ENCODE results near the gene SELENOV.

The SELENOV gene

DNA sequence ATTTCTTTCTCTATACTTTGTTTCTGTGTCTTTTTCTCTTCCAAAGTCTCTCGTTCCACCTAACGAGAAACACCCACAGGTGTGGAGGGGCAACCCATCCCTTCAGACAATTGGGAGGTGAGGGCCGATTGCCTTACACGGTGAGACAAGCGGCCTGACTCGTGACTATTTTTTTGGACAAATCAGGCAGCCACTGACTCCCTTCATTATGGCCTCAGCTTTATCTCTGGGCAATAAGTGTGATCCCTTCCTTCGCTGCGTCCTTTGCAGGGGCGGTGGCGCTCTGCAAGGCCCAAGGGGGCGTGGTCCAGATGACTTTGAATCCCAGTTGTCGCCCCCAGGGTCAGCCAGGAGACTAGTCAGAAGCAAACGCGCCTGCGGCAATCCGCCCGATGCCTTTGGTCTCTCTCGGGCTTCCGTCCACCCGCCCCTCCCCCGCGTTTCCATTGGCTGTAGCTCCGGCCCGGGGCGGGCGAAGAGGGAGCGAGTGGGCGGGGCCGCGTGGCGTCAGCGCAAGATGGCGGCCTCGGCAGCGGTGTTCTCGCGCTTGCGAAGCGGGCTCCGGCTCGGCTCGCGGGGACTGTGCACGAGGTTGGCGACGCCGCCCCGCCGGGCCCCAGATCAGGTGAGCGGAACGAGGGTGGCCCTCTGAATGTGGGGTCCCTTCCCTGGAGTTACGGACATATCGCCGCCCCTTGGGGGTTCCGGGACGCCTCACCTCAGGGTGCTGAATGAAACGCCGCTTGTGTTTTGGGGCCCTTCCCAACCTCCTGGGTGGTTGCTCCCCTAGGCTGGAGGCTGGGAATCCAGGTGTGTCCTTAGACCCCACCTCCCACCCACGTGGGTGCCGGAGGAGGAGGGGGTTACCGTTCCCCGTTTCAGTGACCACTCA, 34.4 kb upstream of the SELENOV start, which contains the start of gene TIMM50:
TIMM50 (plus strand) TSS at position 502 of the 892 bp plus-strand sequence; CDS start at position 518, 16 bp downstream.
- Mint-ChIP-seq H3K4me1 (peaks cover 25% of the 10 kb centered on the region), H3K9me3 (no peaks in the 10 kb centered on the region), H3K27me3 (no peaks in the 10 kb centered on the region), H3K4me3 (peak within 1 kb of the TSS; percentile 92), H3K36me3 (ENCODE audit: low read depth) (peaks cover 26% of the 10 kb centered on the region), H3K27ac (peak within 1 kb of the TSS; percentile 91)
- DNase-seq = peak; percentile 99
- ATAC-seq = peak; percentile 93

DNA sequence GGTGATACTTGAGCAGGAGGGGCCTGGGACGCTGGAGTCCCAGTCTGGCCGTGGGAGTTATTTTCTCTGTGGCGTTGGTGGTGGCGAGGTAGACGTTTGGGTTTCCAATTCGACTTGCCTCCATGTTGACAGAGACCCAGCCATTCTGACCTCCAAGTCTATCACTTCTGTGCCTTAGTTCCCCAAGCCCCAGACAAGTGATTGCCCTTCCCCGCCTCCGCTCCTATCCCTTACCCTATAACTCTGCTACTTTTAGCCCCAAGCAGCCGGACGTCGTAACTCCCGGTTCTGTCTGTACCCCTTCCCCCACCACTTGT, 33.8 kb upstream of the SELENOV start:
- H3K4me3 Mint-ChIP-seq = peak overlapping the region; percentile 92
- H3K36me3 Mint-ChIP-seq (ENCODE audit: low read depth) = peaks cover 26% of the 10 kb centered on the region
- H3K27ac Mint-ChIP-seq = peak overlapping the region; percentile 91
- ATAC-seq (no peak), DNase-seq (no peak)
- H3K27me3 Mint-ChIP-seq = no peaks in the 10 kb centered on the region
- no peaks in the 10 kb centered on the region for H3K9me3 Mint-ChIP-seq
- H3K4me1 Mint-ChIP-seq = peaks cover 25% of the 10 kb centered on the region

DNA sequence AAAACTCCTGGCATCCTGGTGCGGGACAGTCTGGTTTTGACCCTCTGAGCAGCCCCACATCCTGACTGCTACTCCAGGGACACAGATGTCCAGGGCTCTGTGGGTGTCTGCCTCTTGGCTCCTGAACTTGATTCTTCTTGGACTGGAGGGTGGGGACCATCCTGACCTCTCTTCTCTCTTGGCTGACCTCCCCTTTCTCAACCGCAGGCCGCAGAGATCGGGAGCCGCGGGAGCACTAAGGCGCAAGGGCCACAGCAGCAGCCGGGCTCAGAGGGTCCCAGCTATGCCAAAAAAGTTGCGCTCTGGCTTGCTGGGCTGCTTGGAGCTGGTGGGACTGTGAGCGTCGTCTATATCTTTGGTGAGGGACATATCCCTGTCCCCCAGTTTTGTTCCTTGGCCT, 33.3 kb upstream of the SELENOV start:
- Mint-ChIP-seq H3K4me3 (peak overlapping the region; percentile 92), H3K4me1 (peaks cover 25% of the 10 kb centered on the region), H3K36me3 (ENCODE audit: low read depth) (peaks cover 28% of the 10 kb centered on the region), H3K27me3 (no peaks in the 10 kb centered on the region), H3K9me3 (no peaks in the 10 kb centered on the region), H3K27ac (peak overlapping the region; percentile 91)
- no peak for ATAC-seq
- no peak for DNase-seq

DNA sequence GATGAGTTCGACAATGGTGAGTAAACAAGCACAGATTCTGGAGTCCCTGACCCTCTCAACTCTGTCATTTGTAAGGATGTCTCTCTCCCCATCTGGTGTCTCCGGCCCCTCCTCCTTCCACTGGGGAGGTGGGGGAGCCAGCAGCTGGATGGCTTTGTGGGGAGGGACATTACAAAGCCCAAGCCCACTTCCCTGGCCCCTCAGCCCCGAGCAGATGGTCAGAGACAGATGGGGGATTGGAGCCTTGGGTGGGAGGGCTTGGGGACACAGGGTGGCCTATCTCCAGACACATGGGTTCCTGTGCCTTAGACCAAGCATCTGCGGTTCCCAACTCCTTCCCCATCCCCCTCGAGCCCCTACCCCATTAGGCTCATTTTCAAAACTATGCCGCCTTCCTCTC, 31.8 kb upstream of the SELENOV start:
- peaks cover 28% of the 10 kb centered on the region for H3K36me3 Mint-ChIP-seq (ENCODE audit: low read depth)
- ATAC-seq = no peak
- H3K4me3 Mint-ChIP-seq = peak overlapping the region; percentile 42
- no peaks in the 10 kb centered on the region for H3K27me3 Mint-ChIP-seq
- DNase-seq = no peak
- no peak overlapping the region for H3K27ac Mint-ChIP-seq
- peaks cover 25% of the 10 kb centered on the region for H3K4me1 Mint-ChIP-seq
- H3K9me3 Mint-ChIP-seq = no peaks in the 10 kb centered on the region

DNA sequence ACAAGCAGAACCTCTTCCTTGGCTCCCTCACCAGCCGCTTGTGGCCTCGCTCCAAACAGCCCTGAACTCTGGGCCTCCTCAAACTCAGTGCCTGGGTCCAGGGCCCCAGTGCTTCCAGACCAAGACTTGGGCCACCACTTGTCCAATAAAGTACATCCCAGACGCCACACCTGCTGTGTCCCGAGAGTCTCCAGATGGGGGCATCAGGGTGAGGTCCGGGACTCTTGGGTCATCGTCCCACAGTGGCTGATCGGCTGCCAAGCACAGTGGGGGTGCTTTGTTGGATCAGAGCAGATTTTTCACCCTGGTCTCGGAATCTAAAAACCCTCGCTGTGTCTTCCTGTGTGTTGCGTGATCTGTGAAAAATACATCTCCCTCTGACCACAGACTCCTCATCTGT, 25.2 kb upstream of the SELENOV start:
- H3K4me1 Mint-ChIP-seq = no peaks in the 10 kb centered on the region
- ATAC-seq (no peak), DNase-seq (no peak)
- H3K9me3 Mint-ChIP-seq = no peaks in the 10 kb centered on the region
- no peak overlapping the region for H3K27ac Mint-ChIP-seq
- peaks cover 25% of the 10 kb centered on the region for H3K36me3 Mint-ChIP-seq (ENCODE audit: low read depth)
- H3K27me3 Mint-ChIP-seq = no peaks in the 10 kb centered on the region
- no peak overlapping the region for H3K4me3 Mint-ChIP-seq

DNA sequence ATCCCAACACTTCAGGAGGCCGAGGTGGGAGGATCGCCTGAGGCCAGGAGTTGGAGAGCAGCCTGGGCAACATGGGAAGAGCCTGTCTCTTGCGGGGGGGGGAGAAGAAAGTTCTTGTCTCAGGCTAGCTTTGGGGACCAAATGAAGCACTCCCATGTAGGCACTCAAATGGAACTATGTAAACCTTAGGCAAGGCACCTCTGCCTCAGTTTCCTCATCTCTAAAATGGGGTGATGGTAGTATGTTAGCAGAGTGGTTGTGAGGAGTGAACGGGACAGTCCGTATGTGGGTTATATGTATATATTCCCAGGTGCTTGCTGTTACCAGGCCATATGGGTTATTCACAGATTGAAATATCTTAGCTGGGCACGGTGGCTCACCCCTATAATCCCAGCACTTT, 22.7 kb upstream of the SELENOV start:
- H3K4me3 Mint-ChIP-seq = no peak overlapping the region
- DNase-seq (no peak), ATAC-seq (no peak)
- H3K9me3 Mint-ChIP-seq = no peaks in the 10 kb centered on the region
- H3K36me3 Mint-ChIP-seq (ENCODE audit: low read depth) = peaks cover 14% of the 10 kb centered on the region
- no peak overlapping the region for H3K27ac Mint-ChIP-seq
- H3K4me1 Mint-ChIP-seq = no peaks in the 10 kb centered on the region
- peaks cover 6% of the 10 kb centered on the region for H3K27me3 Mint-ChIP-seq

DNA sequence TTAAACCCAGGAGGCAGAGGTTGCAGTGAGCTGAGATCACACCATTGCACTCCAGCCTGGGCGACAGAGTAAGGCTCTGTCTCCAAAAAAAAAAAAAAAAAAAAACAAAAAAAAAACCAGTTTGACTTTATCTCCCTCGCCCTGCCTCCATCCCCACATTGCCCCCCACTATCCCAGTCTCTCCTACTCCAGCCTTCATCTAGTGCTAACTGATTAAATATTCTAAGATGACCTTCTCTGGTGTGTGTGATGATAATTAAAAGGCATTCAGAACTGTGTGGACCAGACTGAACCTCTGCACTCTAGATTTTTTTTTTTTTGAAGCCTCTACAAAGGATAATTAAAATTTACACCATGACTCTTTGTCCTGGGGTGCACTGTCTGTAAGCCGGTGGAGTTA, 22.2 kb upstream of the SELENOV start:
- Mint-ChIP-seq H3K36me3 (ENCODE audit: low read depth) (peaks cover 14% of the 10 kb centered on the region), H3K27ac (no peak overlapping the region), H3K9me3 (no peaks in the 10 kb centered on the region), H3K4me3 (no peak overlapping the region), H3K27me3 (peaks cover 7% of the 10 kb centered on the region), H3K4me1 (no peaks in the 10 kb centered on the region)
- DNase-seq (no peak), ATAC-seq (no peak)

DNA sequence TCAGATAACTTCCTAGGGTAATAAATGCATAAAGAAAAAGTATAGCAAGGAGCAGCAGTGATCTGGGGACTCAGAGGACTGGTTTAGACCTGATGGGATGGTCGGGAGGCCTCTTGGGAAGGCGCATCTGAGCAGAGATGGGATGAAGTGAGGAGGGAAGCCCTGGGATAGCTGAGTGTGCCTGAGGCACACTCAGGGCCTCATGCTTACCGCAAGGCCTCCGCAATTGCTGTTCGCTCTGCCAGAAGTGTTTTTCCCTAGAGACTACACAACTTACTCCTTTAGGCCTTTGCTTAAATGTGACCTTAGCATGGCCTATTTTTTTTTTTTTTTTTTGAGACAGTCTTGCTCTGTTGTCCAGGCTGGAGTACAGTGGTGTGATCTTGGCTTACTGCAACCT, 20.3 kb upstream of the SELENOV start:
- Mint-ChIP-seq H3K4me1 (peaks cover 14% of the 10 kb centered on the region), H3K27ac (no peak overlapping the region), H3K27me3 (peaks cover 21% of the 10 kb centered on the region), H3K4me3 (no peak overlapping the region), H3K36me3 (ENCODE audit: low read depth) (peaks cover 5% of the 10 kb centered on the region), H3K9me3 (no peaks in the 10 kb centered on the region)
- DNase-seq = no peak
- ATAC-seq = no peak

DNA sequence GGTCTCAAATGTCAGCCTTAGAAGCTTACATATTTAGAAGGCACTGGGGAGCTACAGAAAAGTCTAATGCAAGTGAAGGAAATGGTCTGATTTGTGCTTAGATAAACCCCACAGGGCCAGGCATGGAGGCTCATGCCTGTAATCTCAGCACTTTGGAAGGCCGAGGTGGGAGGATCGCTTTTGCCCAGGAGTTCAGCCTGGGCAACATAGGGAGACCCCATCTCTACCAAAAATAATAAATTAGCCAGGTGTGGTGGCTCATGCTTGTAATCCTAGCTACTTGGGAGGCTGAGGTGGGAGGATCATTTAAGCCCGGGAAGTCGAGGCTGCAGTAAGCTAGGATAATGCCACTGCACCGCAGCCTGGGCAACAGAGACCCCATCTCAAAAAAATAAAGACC, 18.9 kb upstream of the SELENOV start:
- Mint-ChIP-seq H3K27ac (no peak overlapping the region), H3K27me3 (peaks cover 34% of the 10 kb centered on the region), H3K36me3 (ENCODE audit: low read depth) (no peaks in the 10 kb centered on the region), H3K4me3 (no peak overlapping the region), H3K4me1 (peaks cover 16% of the 10 kb centered on the region), H3K9me3 (no peaks in the 10 kb centered on the region)
- DNase-seq (no peak), ATAC-seq (no peak)

DNA sequence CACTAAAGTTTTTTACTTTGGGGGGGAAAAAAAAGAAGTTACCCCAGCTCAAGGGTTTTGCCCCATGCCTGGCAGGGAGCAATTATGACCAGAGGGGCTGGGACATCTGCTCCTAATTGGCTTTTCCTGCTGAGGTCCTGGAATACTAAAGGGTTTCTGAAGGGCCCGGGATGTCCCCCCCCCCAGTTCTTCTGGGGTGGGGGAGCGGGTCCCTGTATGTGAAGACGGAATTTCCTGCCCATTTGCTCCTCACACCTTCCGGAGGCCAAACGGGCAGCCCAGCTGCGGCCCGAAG, 17.3 kb upstream of the SELENOV start:
- DNase-seq (no peak), ATAC-seq (no peak)
- peaks cover 40% of the 10 kb centered on the region for H3K27me3 Mint-ChIP-seq
- H3K4me1 Mint-ChIP-seq = peaks cover 16% of the 10 kb centered on the region
- no peak overlapping the region for H3K27ac Mint-ChIP-seq
- H3K36me3 Mint-ChIP-seq (ENCODE audit: low read depth) = no peaks in the 10 kb centered on the region
- H3K9me3 Mint-ChIP-seq = no peaks in the 10 kb centered on the region
- H3K4me3 Mint-ChIP-seq = no peak overlapping the region

DNA sequence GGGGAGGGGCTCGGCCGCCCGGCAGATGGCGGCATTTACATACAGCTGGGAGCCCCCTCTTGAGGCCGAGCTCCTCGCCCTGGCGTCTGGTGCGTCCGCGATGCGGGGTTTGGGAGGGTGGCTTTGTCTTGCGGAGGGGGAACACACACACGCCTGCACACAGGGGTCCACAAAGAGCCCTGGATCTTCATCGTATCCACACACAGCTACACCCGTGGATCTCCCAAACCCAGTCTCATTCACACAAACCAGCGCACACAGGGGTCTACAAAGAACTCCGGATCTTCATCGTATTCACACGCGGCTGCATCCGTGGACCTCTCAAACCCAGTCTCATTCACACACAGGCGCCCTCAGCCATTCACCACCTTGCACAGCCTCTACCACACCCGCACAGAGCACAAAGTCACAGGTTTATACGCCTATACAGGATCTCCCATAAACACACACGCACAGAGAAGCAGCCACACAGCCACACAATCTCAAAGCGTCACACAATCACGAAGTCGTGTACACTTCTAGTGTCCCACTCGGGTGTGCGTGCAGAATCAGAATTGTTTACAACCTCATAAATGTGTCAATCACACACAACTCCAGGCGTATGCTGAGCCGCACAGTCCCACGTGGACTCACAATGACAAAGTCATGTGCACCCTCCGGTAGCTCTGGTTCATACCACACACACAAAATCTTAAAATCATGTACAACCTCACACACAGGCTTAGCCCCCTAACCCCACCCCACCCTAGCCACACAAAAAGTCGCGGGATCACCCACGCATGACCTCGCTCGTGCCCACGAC, 16.7 kb upstream of the SELENOV start:
- H3K4me3 Mint-ChIP-seq = peak overlapping the region; percentile 59
- H3K4me1 Mint-ChIP-seq = peaks cover 18% of the 10 kb centered on the region
- ATAC-seq (peak; percentile 37), DNase-seq (peak; percentile 41)
- H3K9me3 Mint-ChIP-seq = no peaks in the 10 kb centered on the region
- H3K27me3 Mint-ChIP-seq = peaks cover 41% of the 10 kb centered on the region
- H3K27ac Mint-ChIP-seq = peak overlapping the region; percentile 8
- no peaks in the 10 kb centered on the region for H3K36me3 Mint-ChIP-seq (ENCODE audit: low read depth)

DNA sequence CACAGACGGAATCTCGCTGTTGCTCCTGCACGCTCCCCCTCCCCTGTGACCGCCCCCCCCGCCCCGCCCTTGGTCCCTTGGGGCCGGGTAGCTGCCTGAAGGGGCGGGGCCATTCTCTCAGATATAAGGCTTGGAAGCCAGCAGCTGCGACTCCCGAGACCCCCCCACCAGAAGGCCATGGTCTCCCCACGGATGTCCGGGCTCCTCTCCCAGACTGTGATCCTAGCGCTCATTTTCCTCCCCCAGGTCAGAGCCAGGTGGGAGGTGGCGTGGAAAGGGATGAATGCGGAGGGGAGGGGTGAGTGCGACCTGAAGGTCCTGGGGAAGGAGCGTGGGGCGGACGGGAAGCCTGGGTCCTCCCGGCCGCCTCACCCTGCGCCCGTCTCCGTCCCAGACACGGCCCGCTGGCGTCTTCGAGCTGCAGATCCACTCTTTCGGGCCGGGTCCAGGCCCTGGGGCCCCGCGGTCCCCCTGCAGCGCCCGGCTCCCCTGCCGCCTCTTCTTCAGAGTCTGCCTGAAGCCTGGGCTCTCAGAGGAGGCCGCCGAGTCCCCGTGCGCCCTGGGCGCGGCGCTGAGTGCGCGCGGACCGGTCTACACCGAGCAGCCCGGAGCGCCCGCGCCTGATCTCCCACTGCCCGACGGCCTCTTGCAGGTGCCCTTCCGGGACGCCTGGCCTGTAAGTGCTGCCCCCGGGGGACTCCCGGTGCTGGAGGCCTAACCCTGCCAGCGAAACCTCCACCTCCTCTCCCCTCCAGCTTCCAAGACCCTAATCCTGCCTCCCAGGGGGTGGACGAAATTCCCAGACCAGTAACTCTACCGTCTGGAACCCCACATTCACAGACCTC, 15.9 kb upstream of the SELENOV start, which contains the start of gene DLL3:
DLL3 (plus strand) TSS at position 150 of the 845 bp plus-strand sequence; CDS start at position 178, 28 bp downstream.
- Mint-ChIP-seq H3K27ac (peak within 1 kb of the TSS; percentile 8), H3K36me3 (ENCODE audit: low read depth) (no peaks in the 10 kb centered on the region), H3K27me3 (peaks cover 49% of the 10 kb centered on the region), H3K4me3 (peak within 1 kb of the TSS; percentile 63), H3K9me3 (no peaks in the 10 kb centered on the region), H3K4me1 (peaks cover 19% of the 10 kb centered on the region)
- ATAC-seq (peak; percentile 25), DNase-seq (no peak)

DNA sequence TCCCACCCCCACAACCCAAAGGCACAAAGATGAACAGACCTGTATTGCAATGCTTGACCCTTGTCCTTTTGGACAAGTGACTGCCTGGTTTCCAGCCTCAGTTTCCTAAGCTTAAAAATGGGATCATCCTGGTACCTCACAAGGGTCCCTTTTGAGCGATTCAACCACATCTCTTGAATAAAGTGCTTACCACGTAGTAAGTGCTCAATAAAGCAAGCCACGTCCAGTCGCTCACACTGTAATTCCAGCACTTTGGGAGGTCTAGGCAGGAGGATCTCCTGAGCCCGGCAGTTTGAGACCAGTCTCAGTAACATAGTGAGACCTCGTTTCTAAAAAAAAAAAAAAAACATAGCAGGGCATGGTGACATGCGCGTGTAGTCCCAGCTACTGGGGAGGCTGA, 15.0 kb upstream of the SELENOV start:
- H3K27me3 Mint-ChIP-seq = peaks cover 57% of the 10 kb centered on the region
- peaks cover 19% of the 10 kb centered on the region for H3K4me1 Mint-ChIP-seq
- H3K4me3 Mint-ChIP-seq = peak overlapping the region; percentile 63
- H3K9me3 Mint-ChIP-seq = no peaks in the 10 kb centered on the region
- no peaks in the 10 kb centered on the region for H3K36me3 Mint-ChIP-seq (ENCODE audit: low read depth)
- no peak overlapping the region for H3K27ac Mint-ChIP-seq
- ATAC-seq = no peak
- no peak for DNase-seq

DNA sequence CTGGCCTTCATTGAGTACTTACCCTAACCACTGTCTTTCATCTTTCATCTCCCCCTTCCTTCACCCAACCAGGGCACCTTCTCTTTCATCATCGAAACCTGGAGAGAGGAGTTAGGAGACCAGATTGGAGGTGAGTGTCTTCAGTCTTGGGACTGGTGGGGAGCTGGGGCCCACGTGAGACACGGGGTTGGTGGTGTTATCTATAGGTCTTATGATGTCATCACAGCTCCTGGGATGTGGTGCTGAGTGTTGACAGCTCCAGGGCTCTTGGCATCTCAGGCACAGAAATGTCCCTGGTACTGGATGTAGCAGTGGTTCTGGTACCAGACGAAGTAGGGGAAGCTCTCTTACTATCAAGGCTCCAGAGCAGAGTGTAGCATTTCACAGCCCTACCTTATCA, 14.4 kb upstream of the SELENOV start:
- Mint-ChIP-seq H3K4me1 (peaks cover 20% of the 10 kb centered on the region), H3K27ac (no peak overlapping the region), H3K9me3 (no peaks in the 10 kb centered on the region), H3K27me3 (peaks cover 59% of the 10 kb centered on the region), H3K4me3 (no peak overlapping the region), H3K36me3 (ENCODE audit: low read depth) (no peaks in the 10 kb centered on the region)
- no peak for DNase-seq
- ATAC-seq = no peak

All from activated naive CD8-positive, alpha-beta T cell treated with anti-CD3 and anti-CD28 coated beads, Interleukin-2, amount 50 U/mL, for 24 hours (primary cell).